GM21423 (cell line): Measurements from ENCODE around the gene TTC9.

Experiments
- ATAC-seq: cut with Tn5 transposase; IDR thresholded peaks from one replicate; pipeline ENCODE4 v1.9.1; 2021; ENCODE audit warnings: mild to moderate bottlenecking, moderate library complexity; ENCODE audit not compliant: unreplicated experiment

Gene TTC9

GRCh38 chr14:70641548-70642302 is at the start of gene TTC9:
TSS of gene TTC9 (plus strand) at chr14:70641916. CDS start at chr14:70642130, 214 bp downstream.
- ATAC-seq: no peak

- no peak for ATAC-seq
Observed at GRCh38 chr14:70594461-70594860, 47.3 kb upstream of the TTC9 start.

GRCh38 chr14:70595443-70596185 is 46.1 kb upstream of the TTC9 start:
- no peak for ATAC-seq

GRCh38 chr14:70597731-70598130 is 44.0 kb upstream of the TTC9 start:
- ATAC-seq: no peak

GRCh38 chr14:70599345-70599744 is 42.4 kb upstream of the TTC9 start:
- no peak for ATAC-seq

GRCh38 chr14:70600382-70601157 is 41.1 kb upstream of the TTC9 start, which contains the start of gene MED6:
TSS of gene MED6 (minus strand) at chr14:70600655. CDS start at chr14:70600637, 18 bp downstream.
- peak; percentile 90 for ATAC-seq

GRCh38 chr14:70601162-70601561 is 40.6 kb upstream of the TTC9 start:
- no peak for ATAC-seq

- ATAC-seq: peak; percentile 37
Observed at GRCh38 chr14:70602254-70602653, 39.5 kb upstream of the TTC9 start.

- no peak for ATAC-seq
Observed at GRCh38 chr14:70611216-70611615, 30.5 kb upstream of the TTC9 start.

GRCh38 chr14:70616646-70617045 is 25.1 kb upstream of the TTC9 start:
- ATAC-seq: no peak

GRCh38 chr14:70618314-70618713 is 23.4 kb upstream of the TTC9 start:
- no peak for ATAC-seq

GRCh38 chr14:70619708-70620107 is 22.0 kb upstream of the TTC9 start:
- ATAC-seq: no peak

GRCh38 chr14:70622111-70622712 is 19.5 kb upstream of the TTC9 start:
- no peak for ATAC-seq

GRCh38 chr14:70624972-70625371 is 16.7 kb upstream of the TTC9 start:
- no peak for ATAC-seq

- no peak for ATAC-seq
Observed at GRCh38 chr14:70631948-70632347, 9.8 kb upstream of the TTC9 start.

GRCh38 chr14:70635971-70636595 is 5.6 kb upstream of the TTC9 start:
- no peak for ATAC-seq

GRCh38 chr14:70638416-70638815 is 3.3 kb upstream of the TTC9 start:
- ATAC-seq: no peak

GRCh38 chr14:70640938-70641547 is 673 bp upstream of the TTC9 start:
- ATAC-seq: peak; percentile 73

- ATAC-seq: peak; percentile 35
Observed at GRCh38 chr14:70642303-70643235, 853 bp downstream of the TTC9 start.
